RWPE2 (cell line): ENCODE results near the gene ANTXRL.
"Not testable (repeated sequence)": the region's sequence is repeated elsewhere in the genome, so short reads cannot be mapped to it uniquely, and the experiment has no call there.

Source experiments
- ATAC-seq: fragments of 200-7000 bp; cut with Tn5 transposase; 3 replicates; pipeline ENCODE4 v1.9.1; 2021; ENCODE audit warnings: low read depth
- DNase-seq: peaks from one replicate; pipeline ENCODE4 v3.0.0-alpha.2; 2020; ENCODE audit warnings: low spot score
- H3K27ac ChIP-seq: fragments of 450-650 bp; 2 replicates; pipeline ENCODE4 v1.5.1; 2017; ENCODE audit warnings: mild to moderate bottlenecking; ENCODE audit not compliant: poor library complexity, severe bottlenecking
- H3K27me3 ChIP-seq: fragments of 250-450 bp; sonication (Bioruptor Pico); 2 replicates; pipeline ENCODE4 v1.5.1; 2021; ENCODE audit warnings: mild to moderate bottlenecking, moderate library complexity; ENCODE audit not compliant: insufficient read depth, poor library complexity, severe bottlenecking
- H3K36me3 ChIP-seq: fragments of 250-450 bp; sonication (Bioruptor Pico); 2 replicates; pipeline ENCODE4 v1.5.1; 2020; ENCODE audit warnings: low read depth, mild to moderate bottlenecking, moderate library complexity
- H3K4me1 ChIP-seq: fragments of 250-450 bp; sonication (Bioruptor Pico); 2 replicates; pipeline ENCODE4 v1.5.1; 2021; ENCODE audit warnings: mild to moderate bottlenecking, moderate library complexity; ENCODE audit not compliant: insufficient read depth, poor library complexity, severe bottlenecking
- H3K4me3 ChIP-seq: fragments of 250-450 bp; sonication (Bioruptor Pico); 2 replicates; pipeline ENCODE4 v1.5.1; 2021; ENCODE audit warnings: mild to moderate bottlenecking, moderate library complexity; ENCODE audit not compliant: severe bottlenecking
- H3K9me3 ChIP-seq: fragments of 250-450 bp; sonication (Bioruptor Pico); 2 replicates; pipeline ENCODE4 v1.5.1; 2021; ENCODE audit warnings: mild to moderate bottlenecking, moderate library complexity; ENCODE audit not compliant: severe bottlenecking
- TF ChIP-seq, protein P1 (sequence below): fragments of 450-650 bp; IDR thresholded peaks from one replicate; pipeline ENCODE4 v1.5.1; 2017; ENCODE audit warnings: mild to moderate bottlenecking, moderate library complexity; ENCODE audit not compliant: poor library complexity, severe bottlenecking

ANTXRL gene

DNA sequence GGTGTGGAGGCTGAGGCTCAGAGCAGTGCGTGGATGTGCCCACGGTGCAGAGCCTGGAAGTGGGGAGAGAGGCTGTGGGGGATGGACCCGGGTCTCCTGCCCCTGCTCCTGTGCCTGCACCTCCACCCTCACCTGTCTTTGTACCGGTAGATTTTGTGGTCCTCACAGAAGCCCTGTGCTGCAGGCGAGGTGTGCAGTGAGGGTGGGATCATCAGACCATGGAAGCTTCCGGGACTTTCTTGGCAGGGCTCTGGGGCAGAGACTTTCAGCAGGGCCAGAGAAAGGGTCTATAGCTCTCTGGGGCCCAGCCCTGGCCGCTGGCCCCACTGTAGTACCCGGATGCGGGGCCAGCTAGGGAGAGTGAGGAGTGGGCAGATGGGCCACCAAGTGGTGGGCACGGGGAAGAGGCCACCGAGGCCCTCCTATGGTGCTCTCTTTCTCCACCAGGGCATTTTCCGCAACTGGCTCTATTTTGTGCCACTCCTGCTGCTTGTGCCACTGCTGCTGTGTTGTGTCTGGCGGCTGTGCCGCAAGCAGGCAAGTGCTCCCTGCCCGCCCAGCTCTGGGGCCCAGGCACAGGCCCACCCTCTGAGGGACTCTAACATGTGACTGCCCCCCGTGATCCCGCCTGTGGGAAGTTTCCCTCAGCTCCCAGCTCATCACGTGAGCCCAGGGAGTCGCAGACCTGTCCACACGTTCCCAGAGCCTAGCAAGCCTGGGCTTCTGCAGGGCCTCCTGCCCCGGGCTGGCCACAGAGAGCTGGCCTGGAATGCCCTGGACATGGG, 22.1 kb downstream of the ANTXRL start:
- ATAC-seq (no peak), DNase-seq (peak; percentile 28)
- Histone ChIP-seq H3K27ac (no peak overlapping the region), H3K9me3 (no peaks in the 10 kb centered on the region), H3K27me3 (no peaks in the 10 kb centered on the region), H3K4me1 (no peaks in the 10 kb centered on the region), H3K4me3 (no peak overlapping the region), H3K36me3 (no peaks in the 10 kb centered on the region)
- TF ChIP-seq, protein P1, sequence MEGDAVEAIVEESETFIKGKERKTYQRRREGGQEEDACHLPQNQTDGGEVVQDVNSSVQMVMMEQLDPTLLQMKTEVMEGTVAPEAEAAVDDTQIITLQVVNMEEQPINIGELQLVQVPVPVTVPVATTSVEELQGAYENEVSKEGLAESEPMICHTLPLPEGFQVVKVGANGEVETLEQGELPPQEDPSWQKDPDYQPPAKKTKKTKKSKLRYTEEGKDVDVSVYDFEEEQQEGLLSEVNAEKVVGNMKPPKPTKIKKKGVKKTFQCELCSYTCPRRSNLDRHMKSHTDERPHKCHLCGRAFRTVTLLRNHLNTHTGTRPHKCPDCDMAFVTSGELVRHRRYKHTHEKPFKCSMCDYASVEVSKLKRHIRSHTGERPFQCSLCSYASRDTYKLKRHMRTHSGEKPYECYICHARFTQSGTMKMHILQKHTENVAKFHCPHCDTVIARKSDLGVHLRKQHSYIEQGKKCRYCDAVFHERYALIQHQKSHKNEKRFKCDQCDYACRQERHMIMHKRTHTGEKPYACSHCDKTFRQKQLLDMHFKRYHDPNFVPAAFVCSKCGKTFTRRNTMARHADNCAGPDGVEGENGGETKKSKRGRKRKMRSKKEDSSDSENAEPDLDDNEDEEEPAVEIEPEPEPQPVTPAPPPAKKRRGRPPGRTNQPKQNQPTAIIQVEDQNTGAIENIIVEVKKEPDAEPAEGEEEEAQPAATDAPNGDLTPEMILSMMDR: no peak

DNA sequence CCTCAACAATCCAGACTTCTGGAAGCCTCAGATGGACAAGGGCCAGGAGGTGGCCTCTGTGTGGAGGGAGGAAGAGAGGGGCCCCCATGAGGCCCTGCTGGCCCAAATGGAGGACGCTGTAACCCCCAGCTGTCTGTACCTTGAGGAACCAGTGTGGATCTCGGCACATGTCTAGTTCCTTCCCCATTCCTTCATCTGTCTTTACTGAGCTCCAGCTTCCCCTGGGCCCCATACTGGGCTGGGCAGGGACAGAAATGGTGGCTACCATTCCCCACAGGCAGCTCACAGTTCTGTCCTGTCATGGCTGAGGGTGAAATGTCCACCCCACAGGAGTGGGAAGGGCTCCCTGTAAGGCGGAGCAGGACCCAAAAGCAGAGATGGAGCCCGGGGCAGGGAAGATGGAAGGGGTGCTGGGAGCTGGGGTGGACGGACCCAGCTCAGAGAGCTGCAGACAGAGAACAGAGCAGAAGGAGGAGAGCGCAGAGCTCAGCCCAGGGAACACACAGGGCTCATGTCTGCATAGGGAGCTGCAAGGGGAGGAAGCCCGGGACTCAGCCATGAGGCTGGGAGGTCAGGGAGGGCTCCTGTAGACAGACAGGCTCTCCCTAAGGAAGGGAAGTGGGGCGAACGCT, 22.8 kb downstream of the ANTXRL start:
- ATAC-seq (no peak), DNase-seq (no peak)
- TF ChIP-seq, protein P1: no peak
- no peaks in the 10 kb centered on the region for H3K36me3 ChIP-seq
- no peaks in the 10 kb centered on the region for H3K9me3 ChIP-seq
- H3K27me3 ChIP-seq: no peaks in the 10 kb centered on the region
- no peak overlapping the region for H3K4me3 ChIP-seq
- no peaks in the 10 kb centered on the region for H3K4me1 ChIP-seq
- H3K27ac ChIP-seq: no peak overlapping the region

DNA sequence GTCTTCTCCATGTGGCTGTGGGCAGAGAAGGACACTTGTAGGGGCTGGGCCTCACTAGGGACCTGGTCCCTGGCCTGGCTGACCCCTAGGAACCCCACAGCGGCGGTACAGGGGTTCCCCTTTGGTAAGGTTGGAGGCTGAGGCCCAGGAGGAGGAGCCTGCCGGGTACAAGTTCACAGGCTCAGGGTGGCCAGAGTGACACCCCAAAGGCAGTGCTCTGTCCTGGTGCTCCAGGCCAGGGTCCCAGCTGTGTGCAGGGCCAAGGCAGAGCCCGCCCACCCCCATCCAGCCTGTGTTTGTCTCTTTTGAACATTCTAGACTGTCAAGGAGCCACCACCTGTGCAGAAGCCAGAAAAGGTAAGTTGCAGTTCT, 23.3 kb downstream of the ANTXRL start:
- Histone ChIP-seq H3K36me3 (no peaks in the 10 kb centered on the region), H3K27ac (no peak overlapping the region), H3K4me1 (peaks cover 3% of the 10 kb centered on the region), H3K4me3 (no peak overlapping the region), H3K9me3 (no peaks in the 10 kb centered on the region), H3K27me3 (no peaks in the 10 kb centered on the region)
- DNase-seq (peak; percentile 31), ATAC-seq (no peak)
- TF ChIP-seq, protein P1: no peak

DNA sequence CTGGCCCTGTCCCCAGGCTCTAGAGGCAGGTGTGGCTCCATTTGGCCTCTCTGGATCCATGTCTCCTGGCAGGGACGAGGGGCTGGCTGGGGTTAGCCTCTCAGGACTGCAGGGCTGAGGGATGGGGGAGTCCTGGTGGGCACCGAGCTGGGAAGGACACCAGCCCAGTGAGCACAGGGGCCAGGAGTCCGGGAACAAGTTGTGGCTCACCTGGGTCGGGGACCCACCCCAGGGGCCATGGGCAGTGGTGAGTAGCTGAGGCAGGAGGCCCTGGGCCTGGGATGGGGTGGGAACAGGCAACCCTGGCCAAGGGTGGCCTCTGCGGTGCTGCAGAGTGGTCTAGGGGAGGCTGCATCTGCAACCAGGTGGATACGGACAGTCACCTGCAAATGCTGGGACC, 24.1 kb downstream of the ANTXRL start:
- Histone ChIP-seq H3K36me3 (no peaks in the 10 kb centered on the region), H3K27me3 (no peaks in the 10 kb centered on the region), H3K27ac (no peak overlapping the region), H3K4me3 (no peak overlapping the region), H3K9me3 (no peaks in the 10 kb centered on the region), H3K4me1 (peaks cover 10% of the 10 kb centered on the region)
- TF ChIP-seq, protein P1: no peak
- no peak for ATAC-seq
- DNase-seq: peak; percentile 45

DNA sequence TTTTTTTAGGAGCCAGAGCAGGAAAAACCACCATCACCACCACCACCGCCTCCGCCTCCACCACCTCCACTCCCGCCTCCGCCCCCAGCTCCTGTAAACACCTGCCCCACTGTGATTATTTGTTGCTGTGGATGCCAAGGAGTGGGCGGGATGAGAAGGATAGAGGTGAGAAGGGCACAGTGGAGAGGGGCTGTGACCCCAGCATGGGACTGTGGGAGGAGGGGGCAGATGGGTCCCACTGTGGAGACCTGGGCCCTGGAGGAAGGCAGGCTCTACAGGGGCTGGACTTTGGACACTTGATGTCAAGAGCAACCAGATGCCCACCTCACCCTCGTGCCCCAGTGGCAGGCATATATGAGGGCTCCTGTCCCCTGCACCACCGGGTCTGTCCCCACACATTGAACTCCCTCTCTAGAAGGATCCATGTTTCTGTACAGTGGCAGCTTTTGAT, 24.7 kb downstream of the ANTXRL start:
- Histone ChIP-seq H3K27me3 (no peaks in the 10 kb centered on the region), H3K27ac (no peak overlapping the region), H3K9me3 (no peaks in the 10 kb centered on the region), H3K36me3 (no peaks in the 10 kb centered on the region), H3K4me1 (peaks cover 10% of the 10 kb centered on the region), H3K4me3 (no peak overlapping the region)
- TF ChIP-seq, protein P1: no peak
- DNase-seq: peak; percentile 40
- ATAC-seq: no peak

DNA sequence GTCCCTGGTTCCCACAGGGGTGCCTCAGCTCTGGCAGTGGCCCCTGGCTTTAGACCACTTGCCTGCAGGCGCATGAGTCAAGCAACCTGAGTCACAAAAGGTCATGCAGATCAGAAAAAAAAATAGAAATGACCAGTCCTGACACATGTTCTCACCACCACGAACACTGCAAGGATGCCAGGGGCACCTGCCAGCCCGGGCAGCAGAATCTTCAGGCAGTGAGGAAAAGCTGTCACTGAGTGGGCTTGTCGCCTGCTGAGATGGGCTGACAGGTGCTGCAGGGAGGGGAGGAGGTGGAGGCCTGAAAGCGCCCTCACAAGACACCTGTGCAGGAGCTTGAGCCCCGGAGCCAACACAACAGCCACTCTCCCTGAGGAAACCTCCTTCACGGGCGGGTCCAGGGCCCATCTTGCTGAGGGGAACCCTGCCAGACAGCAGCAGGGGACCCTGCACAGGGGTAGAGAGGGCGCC, 25.2 kb downstream of the ANTXRL start:
- not testable (repeated sequence) for H3K27ac ChIP-seq, DNase-seq

More for the DNA sequence above, 25.2 kb downstream of the ANTXRL start:
- H3K36me3 ChIP-seq, H3K9me3 ChIP-seq, H3K27me3 ChIP-seq, ATAC-seq, H3K4me3 ChIP-seq: not testable (repeated sequence)
- H3K4me1 ChIP-seq: peaks cover 10% of the 10 kb centered on the region
